Endometrial microvascular endothelial cells (primary cell): ENCODE results near the gene STX11. TPM values are rescaled to one million over a fixed set of nuclear protein-coding genes. Genes with fewer than 3 reads are reported as not detected.

ENCODE experiments used
- in situ Hi-C: cut with HindIII; loops from 2 replicates; pipeline ENCODE4 v1.10.0; 2017; ENCODE audit warnings: low sequenced_read_pairs, low pct_unique_long_range_greater_than_20kb; ENCODE audit errors: inconsistent ontology term
- total RNA-seq: library from RNA; depleted of rRNA; stranded (reverse); fragments of >200 nt; gene quantifications from one replicate; pipeline ENCODE4 v1.2.3, GENCODE V29; 2015; ENCODE audit errors: inconsistent ontology term

STX11 gene
- total RNA-seq, 1 donor from 2014 or later: 14.0 TPM

- in situ Hi-C loops: no loop called here
These were observed 11.8 kb upstream of the STX11 start for GRCh38 chr6:144138542-144138941.

- in situ Hi-C loops: no loop called here
These were observed 10.5 kb upstream of the STX11 start for GRCh38 chr6:144139817-144140216.

GRCh38 chr6:144140867-144141266 is 9.4 kb upstream of the STX11 start:
- in situ Hi-C loops: no loop called here

DNA sequence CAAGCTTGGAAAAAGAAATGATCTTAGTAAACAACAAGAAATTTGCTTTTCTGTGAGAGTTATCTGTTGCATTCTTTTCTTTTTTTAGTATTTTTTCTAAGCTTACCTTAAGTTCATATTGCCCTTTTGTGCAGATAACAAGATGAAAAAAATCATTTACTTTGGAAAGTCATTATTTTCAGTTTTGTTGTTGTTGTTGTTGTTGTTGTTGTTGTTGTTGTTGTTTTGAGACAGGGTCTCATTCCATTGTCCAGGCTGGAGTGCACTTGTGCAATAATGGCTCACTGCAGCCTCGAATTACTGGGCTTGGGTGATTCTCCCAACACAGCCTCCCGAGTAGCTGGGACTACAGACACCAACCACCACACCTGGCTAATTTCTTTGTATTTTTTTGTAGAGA is 8.8 kb upstream of the STX11 start:
- in situ Hi-C loops: no loop called here

DNA sequence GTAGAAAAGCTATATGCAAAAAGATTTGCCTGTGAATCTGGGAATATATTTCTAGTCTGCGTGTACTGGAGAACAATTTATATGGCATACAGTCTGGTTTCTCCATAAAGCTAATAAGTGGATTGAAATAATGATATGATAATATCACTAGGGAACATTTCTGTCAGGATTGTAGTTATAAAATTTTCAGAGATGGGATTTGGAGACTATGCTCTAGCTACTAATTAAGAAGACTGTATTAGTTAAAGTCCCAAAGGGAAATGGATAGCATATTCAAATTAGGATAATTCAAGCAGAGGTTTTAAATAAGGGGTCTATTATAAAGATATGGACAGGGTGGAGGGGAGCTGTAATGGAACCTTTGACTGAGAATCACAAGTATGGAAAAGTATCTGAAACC is 7.2 kb upstream of the STX11 start:
- in situ Hi-C loops: no loop called here

GRCh38 chr6:144143878-144144277 is 6.4 kb upstream of the STX11 start:
- in situ Hi-C loops: no loop called here

- in situ Hi-C loops: no loop called here
These were observed 5.3 kb upstream of the STX11 start for GRCh38 chr6:144144996-144145395.

GRCh38 chr6:144145541-144145940 is 4.8 kb upstream of the STX11 start:
- in situ Hi-C loops: no loop called here

DNA sequence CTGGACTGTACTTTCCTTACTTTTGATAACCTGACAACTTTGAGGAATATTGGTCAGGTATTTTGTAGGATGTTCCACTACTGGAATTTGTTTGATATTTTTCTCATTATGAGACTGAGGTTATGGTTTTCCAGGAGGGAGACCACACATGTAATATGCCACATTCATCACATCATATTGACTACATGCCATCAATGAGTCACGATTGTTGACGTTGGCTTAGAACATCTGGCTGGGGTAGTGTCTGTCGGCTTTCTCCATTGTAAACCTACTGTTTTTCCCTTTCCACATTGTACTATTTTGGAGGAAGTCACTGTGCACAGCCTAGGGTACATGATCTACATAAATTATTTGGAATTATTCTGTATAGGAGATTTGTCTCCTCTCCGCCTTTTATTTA is 1.4 kb upstream of the STX11 start:
- in situ Hi-C loops: no loop called here

- in situ Hi-C loops: no loop called here
These were observed 791 bp upstream of the STX11 start for GRCh38 chr6:144149558-144149893.

GRCh38 chr6:144150710-144151657 is 667 bp downstream of the STX11 start:
- in situ Hi-C loops: no loop called here

DNA sequence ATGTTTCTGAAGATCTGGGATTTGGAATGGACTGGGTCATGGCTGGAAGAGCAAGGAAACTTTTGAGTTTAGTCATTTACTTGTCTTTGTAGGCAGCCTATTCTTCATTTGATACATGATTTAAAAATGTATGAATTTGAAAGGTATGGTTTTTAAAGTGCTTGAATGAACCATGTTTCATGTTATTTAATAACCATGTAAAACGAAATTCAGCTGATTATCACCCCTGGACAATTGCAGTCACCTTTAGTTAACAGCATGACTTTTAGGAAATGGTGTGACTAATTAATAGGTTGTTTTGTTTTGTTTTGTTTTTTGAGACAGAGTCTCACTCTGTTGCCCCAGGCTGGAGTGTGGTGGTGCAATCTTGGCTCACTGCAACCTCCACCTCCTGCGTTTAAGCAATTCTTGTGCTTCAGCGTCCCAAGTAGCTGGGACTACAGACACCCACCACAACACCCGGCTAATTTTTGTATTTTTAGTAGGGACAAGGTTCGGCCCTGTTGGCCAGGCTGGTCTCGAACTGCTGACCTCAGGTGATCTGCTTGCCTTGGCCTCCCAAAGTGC is 2.1 kb downstream of the STX11 start:
- in situ Hi-C loops: no loop called here

GRCh38 chr6:144153260-144153659 is 2.9 kb downstream of the STX11 start:
- in situ Hi-C loops: no loop called here

GRCh38 chr6:144153971-144154370 is 3.7 kb downstream of the STX11 start:
- in situ Hi-C loops: no loop called here

- in situ Hi-C loops: no loop called here
These were observed 5.2 kb downstream of the STX11 start for GRCh38 chr6:144155529-144155928.

DNA sequence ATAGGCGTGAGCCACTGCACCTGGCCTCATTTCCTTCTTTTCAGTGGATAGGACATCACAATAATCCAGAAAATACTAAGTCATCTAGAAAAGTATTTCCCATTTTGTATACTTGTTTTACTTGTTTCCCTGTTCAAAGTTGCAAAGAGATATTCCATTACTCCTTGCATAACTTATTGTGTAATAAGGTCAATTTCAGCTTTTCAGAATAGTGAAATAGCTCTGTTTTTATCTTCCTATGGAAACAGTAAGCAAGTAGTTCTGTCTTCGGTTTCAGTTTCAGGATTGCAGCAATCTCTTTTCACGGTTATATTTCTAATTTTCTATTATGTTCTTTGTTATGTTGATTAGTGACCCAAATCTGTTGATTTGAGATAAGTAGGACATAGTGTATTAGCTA is 6.0 kb downstream of the STX11 start:
- in situ Hi-C loops: no loop called here

- in situ Hi-C loops: no loop called here
These were observed 6.7 kb downstream of the STX11 start for GRCh38 chr6:144156991-144157390.

DNA sequence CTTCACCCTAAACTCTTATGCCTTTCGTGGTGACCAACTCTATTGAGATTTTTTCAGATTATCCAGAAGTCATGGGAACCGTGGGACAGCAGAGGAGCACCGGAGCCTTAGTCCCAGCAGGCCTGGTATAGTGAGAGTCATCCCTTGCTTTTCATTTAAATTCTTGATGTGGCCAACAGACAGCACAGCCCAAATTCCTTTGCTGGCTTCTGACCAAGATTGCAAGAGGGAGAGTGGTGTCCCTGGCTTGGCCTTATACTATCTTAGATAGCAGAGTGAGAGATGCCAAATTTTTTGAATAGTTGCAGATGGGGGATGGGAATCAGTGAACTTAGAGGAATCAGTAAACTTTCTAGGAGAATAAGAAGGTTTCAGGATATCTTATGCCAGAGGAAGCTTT is 7.8 kb downstream of the STX11 start:
- in situ Hi-C loops: no loop called here

GRCh38 chr6:144159223-144159622 is 8.9 kb downstream of the STX11 start:
- in situ Hi-C loops: no loop called here

DNA sequence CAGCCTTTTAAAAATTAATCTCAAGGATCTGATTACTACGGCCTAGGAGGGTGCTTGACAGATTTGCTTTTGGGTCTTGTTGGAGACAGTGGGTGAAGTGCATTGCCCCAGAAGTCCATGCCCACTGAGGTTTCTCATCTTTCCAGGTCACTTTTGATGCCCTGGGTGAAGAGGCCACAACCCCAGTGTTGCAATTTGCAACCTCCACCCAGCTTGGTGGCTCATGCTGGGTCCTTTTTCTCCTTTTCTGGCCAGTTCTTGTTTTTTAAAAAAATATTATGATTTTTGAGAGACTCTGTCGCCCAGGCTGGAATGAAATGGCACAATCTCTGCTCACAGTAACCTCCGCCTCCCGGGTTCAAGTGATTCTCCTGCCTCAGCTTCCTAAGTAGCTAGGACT is 9.4 kb downstream of the STX11 start:
- in situ Hi-C loops: no loop called here
